OCI-LY1 (cell line): Measurements from ENCODE around the gene SCAI.

Source experiments
- EZH2 ChIP-seq: fragments of 200-600 bp; sonication (generic), shearing (Covaris generic); IDR thresholded peaks from 2 replicates; pipeline ENCODE4 v1.8.0; 2017; ENCODE audit warnings: borderline replicate concordance, mixed run types, mild to moderate bottlenecking, antibody characterized with exemption, low read length, moderate library complexity, mixed read lengths
- TF ChIP-seq, protein P1 (sequence below): fragments of 200-600 bp; sonication (generic), shearing (Covaris generic); IDR thresholded peaks from 2 replicates; pipeline ENCODE4 v1.5.1; 2017; ENCODE audit warnings: mild to moderate bottlenecking, antibody characterized with exemption, low read length, moderate library complexity, mixed read lengths

DNA sequence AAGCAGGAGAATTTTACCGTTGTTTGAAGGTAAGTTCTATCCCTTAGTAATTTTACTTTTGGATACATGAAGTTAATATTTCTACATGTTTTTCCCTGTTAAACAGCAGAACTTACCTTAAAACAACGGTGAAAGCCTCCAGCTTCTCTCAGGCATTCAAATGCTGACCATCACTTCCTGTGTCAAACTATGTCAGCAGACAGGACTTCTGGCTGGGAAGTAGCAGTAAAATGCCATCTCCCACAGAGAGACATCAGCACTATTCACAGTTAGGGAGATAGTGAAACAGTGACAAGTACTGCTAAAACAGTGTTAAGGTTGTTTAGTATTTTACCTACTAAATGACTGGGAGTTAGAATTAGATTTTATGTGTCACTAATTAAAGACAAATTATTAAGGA, 168.2 kb downstream of the SCAI start:
- TF ChIP-seq EZH2 = no peak
- TF ChIP-seq, protein P1, sequence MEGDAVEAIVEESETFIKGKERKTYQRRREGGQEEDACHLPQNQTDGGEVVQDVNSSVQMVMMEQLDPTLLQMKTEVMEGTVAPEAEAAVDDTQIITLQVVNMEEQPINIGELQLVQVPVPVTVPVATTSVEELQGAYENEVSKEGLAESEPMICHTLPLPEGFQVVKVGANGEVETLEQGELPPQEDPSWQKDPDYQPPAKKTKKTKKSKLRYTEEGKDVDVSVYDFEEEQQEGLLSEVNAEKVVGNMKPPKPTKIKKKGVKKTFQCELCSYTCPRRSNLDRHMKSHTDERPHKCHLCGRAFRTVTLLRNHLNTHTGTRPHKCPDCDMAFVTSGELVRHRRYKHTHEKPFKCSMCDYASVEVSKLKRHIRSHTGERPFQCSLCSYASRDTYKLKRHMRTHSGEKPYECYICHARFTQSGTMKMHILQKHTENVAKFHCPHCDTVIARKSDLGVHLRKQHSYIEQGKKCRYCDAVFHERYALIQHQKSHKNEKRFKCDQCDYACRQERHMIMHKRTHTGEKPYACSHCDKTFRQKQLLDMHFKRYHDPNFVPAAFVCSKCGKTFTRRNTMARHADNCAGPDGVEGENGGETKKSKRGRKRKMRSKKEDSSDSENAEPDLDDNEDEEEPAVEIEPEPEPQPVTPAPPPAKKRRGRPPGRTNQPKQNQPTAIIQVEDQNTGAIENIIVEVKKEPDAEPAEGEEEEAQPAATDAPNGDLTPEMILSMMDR = no peak
